Fibroblast of lung (primary cell): ENCODE measurements around the gene C10orf90. TPM values are rescaled to one million over a fixed set of nuclear protein-coding genes. Genes with fewer than 3 reads are reported as not detected.
A peak's percentile ranks its signal among the peaks of the same experiment; 100 is the strongest.

Experiments
- DNase-seq, 2 donors: peaks; one replicate each; pipeline versions ENCODE4 v3.0.0 to v3.0.0-alpha.2; 2010; ENCODE audit warnings: low read depth in 2 of 2
- H2AFZ ChIP-seq: 2 replicates; pipeline ENCODE4 v1.5.1; 2012; ENCODE audit warnings: low read length, control low read depth, inconsistent platforms
- H3K27ac ChIP-seq: 2 replicates; pipeline ENCODE4 v1.5.1; 2011; ENCODE audit warnings: low read length, control low read depth; ENCODE audit not compliant: insufficient read depth
- H3K27me3 ChIP-seq: 2 replicates; pipeline ENCODE4 v1.5.1; 2011; ENCODE audit warnings: mild to moderate bottlenecking, low read length; ENCODE audit not compliant: control insufficient read depth, insufficient read depth
- H3K36me3 ChIP-seq: 2 replicates; pipeline ENCODE4 v1.5.1; 2011; ENCODE audit warnings: low read length; ENCODE audit not compliant: control insufficient read depth, insufficient read depth
- H3K4me1 ChIP-seq: 2 replicates; pipeline ENCODE4 v1.5.1; 2011; ENCODE audit warnings: low read length; ENCODE audit not compliant: control insufficient read depth, insufficient read depth; ENCODE audit errors: extremely low read depth
- H3K4me2 ChIP-seq: 2 replicates; pipeline ENCODE4 v1.5.1; 2011; ENCODE audit warnings: low read length, control low read depth; ENCODE audit not compliant: insufficient read depth; ENCODE audit errors: extremely low read depth
- H3K4me3 ChIP-seq, 4 experiments: fragments of 200-600 bp in 1 of 4; sonication (generic) in 1 of 4; replicated peaks in 1 of 4; 2 replicates each; pipeline ENCODE4 v1.5.1; 2011 to 2016; ENCODE audit warnings: low read length in 4 of 4, low read depth in 3 of 4, mild to moderate bottlenecking in 3 of 4, control low read depth in 2 of 4, inconsistent platforms in 1 of 4, mixed read lengths in 1 of 4; ENCODE audit not compliant: insufficient read depth in 1 of 4; ENCODE audit errors: control extremely low read depth in 1 of 4
- H3K79me2 ChIP-seq: 2 replicates; pipeline ENCODE4 v1.5.1; 2012; ENCODE audit warnings: mild to moderate bottlenecking, low read length, inconsistent platforms; ENCODE audit not compliant: control insufficient read depth, insufficient read depth
- H3K9ac ChIP-seq: 2 replicates; pipeline ENCODE4 v1.5.1; 2011; ENCODE audit warnings: mild to moderate bottlenecking, low read length, control low read depth; ENCODE audit not compliant: insufficient read depth
- H3K9me3 ChIP-seq: 2 replicates; pipeline ENCODE4 v1.5.1; 2012; ENCODE audit warnings: low read depth, low read length; ENCODE audit not compliant: control insufficient read depth, insufficient read depth
- H4K20me1 ChIP-seq: 2 replicates; pipeline ENCODE4 v1.5.1; 2011; ENCODE audit warnings: low read length; ENCODE audit not compliant: control insufficient read depth, insufficient read depth; ENCODE audit errors: extremely low read depth
- EZH2 ChIP-seq: IDR thresholded peaks from 2 replicates; pipeline ENCODE4 v1.5.1; 2012; ENCODE audit warnings: low read length, control low read depth, mild to moderate bottlenecking; ENCODE audit errors: missing control alignments
- polyA plus RNA-seq, 2 donors: library from polyadenylated mRNA; depleted of rRNA in 1 of 2; stranded (reverse) in 1 of 2; unstranded in 1 of 2; fragments of >200 nt; gene quantifications; 2 replicates each; pipeline ENCODE4 v1.2.1, GENCODE V29; 2011 to 2012; ENCODE audit warnings: missing spikeins in 1 of 2
- total RNA-seq: library from RNA; depleted of rRNA; stranded (reverse); fragments of >200 nt; gene quantifications from 2 replicates; pipeline ENCODE4 v1.2.1, GENCODE V29; 2014
- TF ChIP-seq, protein P1 (sequence below), 2 donors: IDR thresholded peaks in 1 of 2; conservative IDR thresholded peaks in 1 of 2; 1 replicate in 1 of 2; 2 replicates in 1 of 2; pipeline ENCODE4 v1.5.1; 2011 to 2012; ENCODE audit warnings: low read length in 2 of 2, control low read depth in 1 of 2, inconsistent platforms in 1 of 2, low read depth in 1 of 2, mild to moderate bottlenecking in 1 of 2

C10orf90 gene
- total and polyA plus RNA-seq, 2 donors (not counting 1 experiment from before 2014, with no cell fraction given): 0.17 to 0.65 TPM

DNA sequence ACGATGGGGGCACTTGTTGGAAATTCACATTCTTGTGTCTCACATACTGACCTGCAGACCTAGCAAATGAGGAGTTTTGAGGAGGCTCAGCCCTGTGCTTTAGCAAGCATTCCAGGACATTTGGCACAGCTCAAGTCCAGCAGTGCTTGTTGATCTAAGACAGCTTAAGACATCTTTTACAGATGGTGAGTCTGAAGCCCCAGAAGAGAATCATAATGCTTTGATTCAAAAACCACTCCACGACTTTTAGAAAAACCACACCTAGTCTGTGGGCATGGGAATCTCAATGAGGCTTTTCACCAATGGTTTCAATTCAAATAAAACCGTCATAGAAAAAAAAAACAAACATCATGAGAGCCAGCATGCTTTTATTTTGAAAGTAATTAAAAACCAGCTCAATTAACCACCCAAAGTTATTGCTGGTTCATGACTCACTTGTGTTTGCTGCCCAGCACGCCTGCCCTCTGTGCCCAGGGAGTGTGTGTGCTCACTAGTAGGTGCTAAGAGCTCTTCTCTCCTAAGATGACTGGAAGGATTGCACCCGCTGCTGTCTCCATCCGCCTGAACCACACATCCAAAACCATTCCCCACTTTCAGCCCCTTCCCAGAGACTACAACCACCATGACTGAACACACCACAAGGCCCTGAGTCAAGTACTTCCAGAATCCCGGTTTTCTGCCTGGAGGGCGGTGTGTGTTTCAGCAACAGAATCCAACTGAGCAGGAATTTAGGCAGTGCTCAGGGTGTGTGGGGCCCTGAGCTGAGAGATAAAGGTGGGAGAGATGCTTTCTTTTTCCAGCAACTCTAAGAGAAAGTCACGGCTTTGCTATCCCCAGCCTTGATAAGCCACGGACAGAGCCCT lies 152.0 kb downstream of the C10orf90 start:
- Histone ChIP-seq H3K9me3 (no peaks in the 10 kb centered on the region), H3K27me3 (no peaks in the 10 kb centered on the region), H4K20me1 (no peaks in the 10 kb centered on the region), H3K4me1 (no peaks in the 10 kb centered on the region), H3K4me3 (no peak overlapping the region), H3K9ac (no peak overlapping the region), H3K36me3 (no peaks in the 10 kb centered on the region), H3K4me2 (no peak overlapping the region), H3K79me2 (no peaks in the 10 kb centered on the region), H3K27ac (no peak overlapping the region), H2AFZ (no peak overlapping the region)
- no peak for TF ChIP-seq EZH2
- TF ChIP-seq, protein P1, sequence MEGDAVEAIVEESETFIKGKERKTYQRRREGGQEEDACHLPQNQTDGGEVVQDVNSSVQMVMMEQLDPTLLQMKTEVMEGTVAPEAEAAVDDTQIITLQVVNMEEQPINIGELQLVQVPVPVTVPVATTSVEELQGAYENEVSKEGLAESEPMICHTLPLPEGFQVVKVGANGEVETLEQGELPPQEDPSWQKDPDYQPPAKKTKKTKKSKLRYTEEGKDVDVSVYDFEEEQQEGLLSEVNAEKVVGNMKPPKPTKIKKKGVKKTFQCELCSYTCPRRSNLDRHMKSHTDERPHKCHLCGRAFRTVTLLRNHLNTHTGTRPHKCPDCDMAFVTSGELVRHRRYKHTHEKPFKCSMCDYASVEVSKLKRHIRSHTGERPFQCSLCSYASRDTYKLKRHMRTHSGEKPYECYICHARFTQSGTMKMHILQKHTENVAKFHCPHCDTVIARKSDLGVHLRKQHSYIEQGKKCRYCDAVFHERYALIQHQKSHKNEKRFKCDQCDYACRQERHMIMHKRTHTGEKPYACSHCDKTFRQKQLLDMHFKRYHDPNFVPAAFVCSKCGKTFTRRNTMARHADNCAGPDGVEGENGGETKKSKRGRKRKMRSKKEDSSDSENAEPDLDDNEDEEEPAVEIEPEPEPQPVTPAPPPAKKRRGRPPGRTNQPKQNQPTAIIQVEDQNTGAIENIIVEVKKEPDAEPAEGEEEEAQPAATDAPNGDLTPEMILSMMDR (conservative IDR thresholded peaks at IDR 0.05 in 1 of 2, IDR thresholded peaks at IDR 0.05 in 1 of 2; ENCODE audit: low read depth in 1 of 2, low read length in 2 of 2): no peak
- DNase-seq: no peak

DNA sequence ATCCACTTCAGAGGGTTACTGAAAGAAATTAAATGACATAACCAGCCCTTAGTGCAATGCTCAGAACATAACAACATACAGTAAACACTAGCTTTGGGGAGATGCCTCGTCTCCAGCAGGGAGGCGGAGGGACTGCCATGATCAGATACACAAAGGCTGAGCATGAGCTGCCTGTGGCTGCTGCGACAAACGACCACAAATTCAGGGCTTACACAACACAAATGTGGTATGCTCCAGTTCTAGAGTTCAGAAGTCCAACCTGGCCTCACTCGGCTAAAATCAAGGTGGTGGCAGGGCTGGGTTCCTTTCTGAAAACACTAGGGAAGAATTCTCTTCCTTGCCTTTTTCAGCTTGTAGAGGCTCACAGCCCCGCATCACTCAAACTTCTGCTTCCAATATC lies 154.0 kb downstream of the C10orf90 start:
- no peak for DNase-seq
- TF ChIP-seq EZH2: no peak
- TF ChIP-seq, protein P1 (conservative IDR thresholded peaks at IDR 0.05 in 1 of 2, IDR thresholded peaks at IDR 0.05 in 1 of 2; ENCODE audit: low read depth in 1 of 2, low read length in 2 of 2): no peak
- no peak overlapping the region for H2AFZ ChIP-seq

DNA sequence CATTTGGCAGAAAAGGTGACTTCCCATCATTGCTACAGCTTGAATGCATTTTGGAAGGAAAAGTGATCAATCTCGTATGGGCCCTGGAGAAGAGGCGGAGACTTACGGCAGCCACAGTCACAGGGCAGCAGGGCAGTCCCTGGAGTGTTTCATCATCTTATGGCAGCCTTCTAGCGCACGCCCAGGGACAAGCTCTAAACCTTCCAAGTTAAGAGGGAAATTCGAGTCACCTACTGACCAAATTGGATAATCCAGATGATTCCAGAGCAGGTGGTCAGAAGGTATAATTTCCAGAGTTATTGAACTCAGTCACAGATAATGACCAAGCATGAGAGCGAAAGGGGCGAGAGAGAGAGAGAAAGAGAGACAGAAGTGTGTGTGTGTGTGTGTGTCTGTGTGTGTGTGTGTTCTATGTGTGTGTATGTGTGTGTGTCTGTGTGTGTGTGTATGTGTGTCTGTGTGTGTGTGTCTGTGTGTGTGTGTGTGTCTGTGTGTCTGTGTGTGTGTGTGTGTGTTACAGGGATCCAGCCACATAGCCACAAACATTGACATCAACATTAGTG lies 158.5 kb downstream of the C10orf90 start:
- Histone ChIP-seq H3K36me3 (no peaks in the 10 kb centered on the region), H3K27me3 (no peaks in the 10 kb centered on the region), H4K20me1 (no peaks in the 10 kb centered on the region), H3K9ac (no peak overlapping the region), H3K4me2 (no peak overlapping the region), H3K4me1 (no peaks in the 10 kb centered on the region), H2AFZ (no peak overlapping the region), H3K9me3 (no peaks in the 10 kb centered on the region), H3K79me2 (no peaks in the 10 kb centered on the region), H3K4me3 (no peak overlapping the region), H3K27ac (no peak overlapping the region)
- DNase-seq: peak in 1 of 2 donors; percentile 28
- TF ChIP-seq, protein P1 (conservative IDR thresholded peaks at IDR 0.05 in 1 of 2, IDR thresholded peaks at IDR 0.05 in 1 of 2; ENCODE audit: low read depth in 1 of 2, low read length in 2 of 2): no peak
- no peak for TF ChIP-seq EZH2

More for the DNA sequence above, 154.0 kb downstream of the C10orf90 start:
- Histone ChIP-seq H3K27me3 (no peaks in the 10 kb centered on the region), H4K20me1 (no peaks in the 10 kb centered on the region), H3K9ac (no peak overlapping the region), H3K4me3 (no peak overlapping the region), H3K9me3 (no peaks in the 10 kb centered on the region), H3K36me3 (no peaks in the 10 kb centered on the region), H3K79me2 (no peaks in the 10 kb centered on the region), H3K4me1 (no peaks in the 10 kb centered on the region), H3K4me2 (no peak overlapping the region), H3K27ac (no peak overlapping the region)
